ENCODE measurements around the gene RTP1.

DNA sequence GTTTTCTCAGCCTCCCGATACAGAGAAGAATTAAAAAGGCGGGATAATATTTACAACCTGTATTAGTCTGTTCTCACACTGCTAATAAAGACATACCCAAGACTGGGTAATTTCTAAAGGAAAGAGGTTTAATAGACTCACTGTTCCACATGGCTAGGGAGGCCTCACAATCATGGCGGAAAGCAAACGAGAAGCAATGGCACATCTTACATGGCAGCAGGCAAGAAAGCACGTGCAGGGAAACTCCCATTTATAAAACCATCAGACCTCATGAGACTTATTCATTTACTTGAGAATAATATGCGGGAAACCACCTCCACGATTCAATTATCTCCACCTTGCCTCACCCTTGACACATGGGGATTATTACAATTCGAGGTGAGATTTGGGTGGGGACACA lies 30.5 kb upstream of the RTP1 start:
- TF ChIP-seq, protein P1, sequence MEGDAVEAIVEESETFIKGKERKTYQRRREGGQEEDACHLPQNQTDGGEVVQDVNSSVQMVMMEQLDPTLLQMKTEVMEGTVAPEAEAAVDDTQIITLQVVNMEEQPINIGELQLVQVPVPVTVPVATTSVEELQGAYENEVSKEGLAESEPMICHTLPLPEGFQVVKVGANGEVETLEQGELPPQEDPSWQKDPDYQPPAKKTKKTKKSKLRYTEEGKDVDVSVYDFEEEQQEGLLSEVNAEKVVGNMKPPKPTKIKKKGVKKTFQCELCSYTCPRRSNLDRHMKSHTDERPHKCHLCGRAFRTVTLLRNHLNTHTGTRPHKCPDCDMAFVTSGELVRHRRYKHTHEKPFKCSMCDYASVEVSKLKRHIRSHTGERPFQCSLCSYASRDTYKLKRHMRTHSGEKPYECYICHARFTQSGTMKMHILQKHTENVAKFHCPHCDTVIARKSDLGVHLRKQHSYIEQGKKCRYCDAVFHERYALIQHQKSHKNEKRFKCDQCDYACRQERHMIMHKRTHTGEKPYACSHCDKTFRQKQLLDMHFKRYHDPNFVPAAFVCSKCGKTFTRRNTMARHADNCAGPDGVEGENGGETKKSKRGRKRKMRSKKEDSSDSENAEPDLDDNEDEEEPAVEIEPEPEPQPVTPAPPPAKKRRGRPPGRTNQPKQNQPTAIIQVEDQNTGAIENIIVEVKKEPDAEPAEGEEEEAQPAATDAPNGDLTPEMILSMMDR (IDR thresholded peaks at IDR 0.05): no peak
- TF ChIP-seq EZH2phosphoT487 (IDR thresholded peaks at IDR 0.05): no peak
- no peak for TF ChIP-seq EZH2 (IDR thresholded peaks at IDR 0.05)
